ENCODE results near the gene SLC49A3.

The SLC49A3 gene

DNA sequence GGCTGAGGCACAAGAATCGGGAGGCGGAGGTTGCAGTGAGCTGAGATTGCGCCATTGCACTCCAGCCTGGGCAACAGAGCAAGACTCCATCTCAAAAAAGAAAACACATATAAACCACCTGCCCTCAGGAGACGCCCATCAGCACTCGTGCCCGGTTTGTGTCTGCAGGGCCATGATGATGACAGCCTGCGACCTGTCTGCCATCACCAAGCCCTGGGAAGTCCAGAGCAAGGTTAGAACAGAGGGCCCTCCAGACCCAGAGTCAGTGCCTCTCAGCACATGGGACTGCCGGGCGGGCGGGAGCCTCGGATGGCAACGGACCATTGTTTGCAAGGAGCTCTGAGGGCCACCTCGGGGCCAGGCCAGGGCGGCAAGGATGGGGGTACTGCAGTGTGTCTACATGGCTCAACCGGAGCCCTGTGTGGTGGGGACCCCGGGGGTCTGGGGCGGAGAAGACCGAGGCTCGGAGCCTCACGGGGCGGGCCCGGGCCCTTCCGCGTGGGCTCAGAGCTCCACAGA, 24.2 kb downstream of the SLC49A3 start:
- no peak for FAIRE-seq

DNA sequence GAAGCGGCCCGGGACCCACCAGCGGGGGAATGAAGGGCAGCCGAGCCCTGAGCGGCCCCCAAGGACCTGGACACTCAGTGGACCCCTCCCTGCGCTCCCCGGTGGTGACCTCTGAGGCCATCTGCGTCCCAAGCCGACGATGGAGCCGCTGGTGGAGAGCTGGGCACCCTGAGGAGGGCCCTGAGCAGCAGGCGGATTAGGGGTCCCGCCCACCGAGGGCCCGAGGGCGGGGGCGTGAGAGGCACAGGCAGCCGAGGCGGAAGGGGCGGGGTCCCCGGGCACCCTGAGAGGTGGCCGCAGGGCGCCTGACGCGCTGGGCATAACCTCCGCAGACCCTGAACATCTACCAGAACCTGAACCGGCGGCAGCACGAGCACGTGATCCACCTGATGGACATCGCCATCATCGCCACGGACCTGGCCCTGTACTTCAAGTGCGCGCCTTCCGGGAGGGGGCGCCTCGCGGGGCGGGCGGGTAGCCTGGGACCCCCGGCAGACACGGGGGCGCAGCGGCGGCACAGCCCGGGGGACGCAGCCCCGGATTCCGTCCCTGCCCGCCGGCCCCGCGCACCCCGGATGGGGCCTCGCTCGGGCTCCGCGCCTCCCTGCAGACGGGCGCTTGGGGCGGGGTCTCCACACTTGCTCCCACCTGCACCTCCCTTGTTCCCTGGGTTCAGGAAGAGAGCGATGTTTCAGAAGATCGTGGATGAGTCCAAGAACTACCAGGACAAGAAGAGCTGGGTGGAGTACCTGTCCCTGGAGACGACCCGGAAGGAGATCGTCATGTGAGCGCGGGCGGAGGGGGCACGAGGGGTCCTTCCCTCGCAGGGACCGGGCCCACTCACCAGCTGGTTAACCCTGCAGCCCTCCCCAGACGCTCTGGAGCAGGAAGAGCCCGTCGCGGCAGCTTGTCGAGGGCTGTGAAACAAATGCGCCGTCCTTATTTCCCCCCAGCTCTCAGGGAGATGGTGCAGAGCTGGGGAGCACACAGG, 25.2 kb downstream of the SLC49A3 start:
- FAIRE-seq = no peak

DNA sequence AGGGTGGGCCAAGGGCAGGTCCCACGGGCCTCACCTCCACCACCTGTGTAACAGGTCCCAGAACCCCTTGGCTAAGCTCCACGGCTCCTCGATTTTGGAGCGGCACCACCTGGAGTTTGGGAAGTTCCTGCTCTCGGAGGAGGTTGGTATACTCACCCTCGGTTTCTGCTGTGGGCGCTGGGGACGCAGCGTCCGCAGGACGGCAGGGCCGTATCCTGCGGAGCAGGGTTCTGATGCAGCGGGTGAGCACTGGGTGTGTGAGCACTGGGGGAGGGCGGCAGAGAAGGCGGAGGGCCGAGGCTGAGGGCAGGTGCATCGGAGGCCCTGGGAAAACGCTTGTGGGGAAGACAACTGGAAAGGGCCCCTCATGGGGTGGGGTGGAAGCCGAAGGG, 25.9 kb downstream of the SLC49A3 start:
- no peak for FAIRE-seq

DNA sequence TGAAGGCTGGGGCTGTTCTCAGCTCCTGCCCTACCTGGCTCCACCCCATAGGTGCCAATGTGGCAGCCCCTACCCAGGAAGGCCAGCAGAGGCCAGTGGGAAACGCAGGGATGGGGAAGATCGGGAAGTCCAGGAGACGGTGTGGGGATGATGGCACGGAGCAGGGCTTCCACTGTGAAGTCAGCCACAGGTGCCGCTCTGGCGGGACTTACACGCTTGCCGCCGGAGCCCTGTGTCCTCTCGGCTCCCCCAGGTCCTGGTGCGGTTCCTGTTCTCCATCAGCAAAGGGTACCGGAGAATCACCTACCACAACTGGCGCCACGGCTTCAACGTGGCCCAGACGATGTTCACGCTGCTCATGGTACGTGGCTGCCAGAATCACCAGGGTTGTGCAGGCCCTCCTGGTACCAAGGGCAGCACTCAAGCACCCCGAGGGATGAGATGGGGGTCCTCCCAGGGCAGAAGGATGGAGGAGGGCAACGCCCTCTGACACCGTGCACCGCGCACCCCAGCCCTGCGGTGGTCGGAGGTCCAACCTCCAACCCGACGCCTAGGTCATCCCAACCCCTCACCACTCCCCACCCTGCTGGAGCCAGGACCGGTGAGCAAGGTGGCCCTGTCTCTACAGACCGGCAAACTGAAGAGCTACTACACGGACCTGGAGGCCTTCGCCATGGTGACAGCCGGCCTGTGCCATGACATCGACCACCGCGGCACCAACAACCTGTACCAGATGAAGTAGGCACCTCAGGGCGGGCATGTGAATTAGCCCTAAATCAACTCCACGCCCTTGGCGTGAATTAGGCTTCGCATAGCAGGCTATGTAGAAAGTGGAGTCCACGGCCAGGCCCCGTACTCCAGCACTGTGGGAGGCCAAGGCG, 26.8 kb downstream of the SLC49A3 start:
- FAIRE-seq = no peak

DNA sequence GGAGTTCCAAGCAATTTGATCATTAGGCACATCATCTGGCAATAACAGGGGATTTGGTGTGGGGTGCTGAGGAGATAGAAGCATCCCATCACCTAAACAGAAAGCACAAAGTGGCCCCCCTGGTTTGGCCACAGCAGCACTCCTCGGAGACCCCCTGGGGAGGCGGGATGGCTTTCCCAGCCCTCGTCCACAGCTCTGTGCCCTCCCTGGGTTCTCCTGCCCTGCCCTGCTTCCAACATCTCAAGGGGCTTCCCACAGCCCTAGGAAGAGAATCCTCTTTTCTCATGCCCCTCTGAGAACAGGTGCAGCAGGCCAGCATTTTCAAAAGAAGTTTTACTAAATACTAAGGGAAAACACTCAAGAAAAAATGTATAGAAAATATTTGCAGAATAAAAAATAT, 27.7 kb downstream of the SLC49A3 start:
- no peak for FAIRE-seq

DNA sequence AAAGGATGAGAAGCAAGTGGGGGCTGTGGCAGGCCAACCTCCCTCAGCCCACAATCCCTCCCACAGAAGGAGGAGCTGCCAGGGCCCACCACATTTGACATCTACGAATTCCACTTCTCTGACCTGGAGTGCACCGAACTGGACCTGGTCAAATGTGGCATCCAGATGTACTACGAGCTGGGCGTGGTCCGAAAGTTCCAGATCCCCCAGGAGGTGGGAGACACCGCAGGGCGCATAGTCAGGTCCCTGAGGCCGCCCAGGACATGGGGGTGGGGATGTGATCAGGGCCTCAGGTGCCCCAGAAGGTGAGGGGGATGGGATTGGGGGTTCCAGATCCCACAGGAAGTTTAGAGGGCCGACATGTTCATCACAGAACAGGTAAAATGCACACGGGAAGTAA, 28.6 kb downstream of the SLC49A3 start:
- FAIRE-seq = no peak

DNA sequence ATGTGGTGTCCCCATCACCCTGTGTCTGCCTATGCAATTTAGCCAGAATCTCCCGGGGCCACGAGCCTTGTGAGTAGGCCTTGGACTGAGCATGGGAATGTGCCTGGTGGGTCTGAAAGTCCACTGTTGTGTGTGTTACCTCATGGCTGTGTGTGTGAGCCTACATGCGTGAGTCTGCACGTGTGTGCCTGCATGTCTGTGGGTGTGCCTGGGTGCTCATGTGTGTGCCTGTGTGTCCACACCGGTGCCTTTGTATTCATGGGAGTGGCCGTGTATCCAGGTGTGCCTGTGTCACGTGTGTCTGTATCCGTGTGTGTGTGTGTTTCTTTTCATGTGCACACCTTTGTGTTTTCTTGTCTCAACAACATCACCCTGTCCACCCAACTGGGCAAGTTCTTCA, 29.1 kb downstream of the SLC49A3 start:
- no peak for FAIRE-seq

DNA sequence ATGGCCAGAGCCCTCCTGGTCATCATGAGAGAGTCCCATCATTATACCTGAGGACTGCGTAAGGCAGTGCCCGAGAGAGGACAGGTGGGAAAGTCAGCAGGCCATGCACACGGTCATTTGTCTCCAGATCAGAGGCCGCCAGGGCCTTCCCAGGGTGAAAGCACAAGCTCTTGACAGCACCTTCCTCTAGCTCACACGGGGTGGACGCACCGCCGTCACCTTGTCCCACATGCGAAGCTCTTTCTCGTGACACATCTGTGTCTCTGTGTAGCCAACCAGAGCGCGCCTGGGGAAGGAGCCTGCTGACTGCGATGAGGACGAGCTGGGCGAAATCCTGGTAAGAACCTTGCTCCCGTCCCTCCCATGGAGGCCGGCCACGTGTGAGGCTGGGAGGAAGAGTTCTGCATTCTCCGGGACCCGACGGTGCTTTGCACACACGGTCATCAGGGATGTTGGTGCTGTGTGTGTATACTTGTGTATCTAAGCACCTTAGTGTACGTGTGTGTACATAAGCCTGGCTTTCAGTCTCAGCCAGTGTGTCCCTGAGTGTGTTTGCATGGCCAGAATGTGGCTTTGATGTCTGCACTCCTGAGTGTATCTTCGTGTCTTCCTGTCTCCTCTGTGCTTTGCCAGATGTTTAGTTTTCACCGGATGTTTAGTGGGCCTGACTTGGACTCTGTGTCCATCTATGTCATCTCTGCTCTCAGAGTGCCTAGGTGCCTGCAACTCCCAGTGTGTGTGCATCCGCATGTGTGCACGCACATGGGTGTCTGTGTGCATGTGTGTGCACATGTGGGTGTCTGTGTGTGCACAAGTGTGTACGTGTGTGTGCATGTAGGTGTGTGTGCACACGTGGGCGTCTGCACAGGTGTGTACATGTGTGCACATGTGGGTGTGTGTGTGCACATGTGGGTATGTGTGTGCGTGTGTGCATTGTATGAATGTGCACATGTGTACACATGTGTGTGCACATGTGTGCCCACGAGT, 30.0 kb downstream of the SLC49A3 start:
- FAIRE-seq = no peak

DNA sequence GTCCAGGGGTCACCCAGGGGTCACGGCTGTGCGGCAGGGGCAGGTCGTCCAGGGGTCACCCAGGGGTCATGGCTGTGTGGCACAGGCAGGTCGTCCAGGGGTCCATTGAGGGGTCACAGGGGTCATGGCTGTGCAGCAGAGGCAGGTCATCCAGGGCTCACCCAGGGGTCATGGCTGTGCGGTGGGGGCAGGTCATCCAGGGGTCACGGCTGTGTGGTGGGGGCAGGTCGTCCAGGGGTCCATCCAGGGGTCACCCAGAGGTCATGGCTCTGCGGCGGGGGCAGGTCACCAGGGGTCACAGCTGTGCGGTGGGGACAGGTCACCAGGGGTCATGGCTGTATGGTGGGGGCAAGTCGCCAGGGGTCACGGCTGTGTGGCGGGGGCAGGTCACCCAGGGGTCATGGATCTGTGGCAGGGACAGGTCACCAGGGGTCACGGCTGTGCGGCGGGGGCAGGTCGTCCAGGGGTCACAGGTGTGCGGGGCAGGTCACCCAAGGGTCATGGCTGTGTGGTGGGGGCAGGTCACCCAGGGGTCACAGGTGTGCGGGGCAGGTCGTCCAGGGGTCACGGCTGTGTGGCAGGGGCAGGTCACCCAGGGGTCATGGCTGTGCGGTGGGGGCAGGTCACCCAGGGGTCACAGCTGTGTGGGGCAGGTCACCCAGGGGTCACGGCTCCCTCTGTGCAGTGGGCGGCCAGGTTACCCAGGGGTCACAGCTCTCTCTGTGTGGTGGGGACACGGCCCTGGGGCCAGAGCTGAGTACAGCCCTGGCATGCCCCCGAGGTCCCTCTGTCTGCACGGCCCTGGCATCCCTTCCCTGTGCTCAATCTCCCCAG, 30.9 kb downstream of the SLC49A3 start:
- no peak for FAIRE-seq

DNA sequence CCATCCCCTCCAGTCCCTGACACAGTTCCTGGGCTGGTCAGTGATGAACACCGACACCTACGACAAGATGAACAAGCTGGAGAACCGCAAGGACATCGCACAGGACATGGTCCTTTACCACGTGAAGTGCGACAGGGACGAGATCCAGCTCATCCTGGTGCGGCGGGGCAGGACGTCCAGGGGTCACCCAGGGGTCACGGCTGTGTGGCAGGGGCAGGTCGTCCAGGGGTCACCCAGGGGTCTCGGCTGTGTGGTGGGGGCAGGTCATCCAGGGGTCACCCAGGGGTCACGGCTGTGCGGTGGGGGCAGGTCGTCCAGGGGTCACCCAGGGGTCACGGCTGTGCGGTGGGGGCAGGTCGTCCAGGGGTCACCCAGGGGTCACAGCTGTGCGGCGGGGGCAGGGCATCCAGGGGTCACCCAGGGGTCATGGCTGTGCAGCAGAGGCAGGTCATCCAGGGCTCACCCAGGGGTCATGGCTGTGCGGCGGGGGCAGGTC, 31.6 kb downstream of the SLC49A3 start:
- no peak for FAIRE-seq

DNA sequence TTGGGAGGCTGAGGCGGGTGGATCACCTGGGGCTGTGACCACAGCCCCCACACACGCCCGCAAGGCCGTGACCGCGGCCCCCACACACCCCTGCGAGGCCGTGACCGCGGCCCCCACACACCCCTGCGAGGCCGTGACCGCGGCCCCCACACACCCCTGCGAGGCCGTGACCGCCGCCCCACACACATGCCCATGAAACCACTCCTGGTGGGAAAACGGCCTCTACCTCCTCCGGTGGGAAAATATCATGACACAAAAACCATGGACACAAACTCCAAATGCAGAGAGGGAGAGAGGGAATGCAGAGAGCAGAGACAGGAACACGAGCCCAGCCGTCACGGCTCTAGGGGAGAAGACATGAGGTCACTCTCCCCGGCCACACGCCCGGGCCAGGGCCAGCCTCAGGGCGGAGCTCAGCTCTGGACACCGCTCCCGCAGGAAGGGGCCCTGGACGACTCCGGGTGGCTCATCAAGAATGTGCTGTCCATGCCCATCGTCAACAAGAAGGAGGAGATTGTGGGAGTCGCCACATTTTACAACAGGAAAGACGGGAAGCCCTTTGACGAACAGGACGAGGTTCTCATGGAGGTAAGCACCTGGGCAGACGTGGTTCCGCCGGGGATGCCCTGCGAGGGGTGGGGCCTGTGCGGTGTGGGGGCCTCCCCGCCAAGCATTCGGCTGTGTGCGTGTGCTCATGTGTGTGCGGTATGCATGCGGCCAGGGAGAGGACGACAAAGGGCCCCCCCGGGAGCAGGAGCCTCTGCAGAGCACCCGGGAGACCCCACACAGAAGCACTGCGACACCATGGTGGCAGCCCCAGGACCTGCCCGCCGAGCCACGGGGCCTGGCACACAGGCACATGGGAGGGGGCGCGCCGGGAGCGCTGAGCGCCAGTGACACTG, 32.3 kb downstream of the SLC49A3 start:
- FAIRE-seq = no peak

DNA sequence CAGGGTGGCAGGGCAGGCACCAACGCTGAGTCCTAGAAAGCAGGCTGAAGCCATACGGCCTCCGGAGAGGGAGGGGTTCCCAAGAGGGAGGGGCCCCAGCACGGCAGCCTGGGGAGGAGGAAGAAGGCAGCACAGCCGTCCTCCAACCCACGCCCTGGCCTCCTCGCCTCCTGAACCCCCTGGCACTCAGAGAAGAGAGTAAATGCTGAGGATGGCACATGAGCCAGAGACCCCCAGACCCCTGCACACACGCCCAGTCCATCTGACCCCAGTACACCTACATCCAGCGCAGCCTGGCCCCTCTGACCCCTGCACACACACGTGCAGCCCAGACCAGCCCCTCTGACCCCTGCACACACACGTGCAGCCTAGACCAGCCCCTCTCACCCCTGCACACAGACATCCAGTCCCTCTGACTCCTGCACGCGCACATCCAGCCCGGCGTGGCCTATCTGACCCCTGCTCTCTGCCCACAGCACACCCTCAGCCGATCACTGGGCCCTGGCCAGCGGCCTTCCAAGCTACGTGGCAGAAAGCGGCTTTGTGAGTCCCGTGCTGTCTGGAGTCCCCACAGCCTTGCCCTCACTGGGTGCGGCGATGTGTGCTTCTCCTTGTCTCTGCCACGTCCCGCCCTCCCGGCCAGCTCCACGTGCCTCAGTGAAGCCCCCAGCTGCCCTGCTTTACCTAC, 33.3 kb downstream of the SLC49A3 start:
- no peak for FAIRE-seq

DNA sequence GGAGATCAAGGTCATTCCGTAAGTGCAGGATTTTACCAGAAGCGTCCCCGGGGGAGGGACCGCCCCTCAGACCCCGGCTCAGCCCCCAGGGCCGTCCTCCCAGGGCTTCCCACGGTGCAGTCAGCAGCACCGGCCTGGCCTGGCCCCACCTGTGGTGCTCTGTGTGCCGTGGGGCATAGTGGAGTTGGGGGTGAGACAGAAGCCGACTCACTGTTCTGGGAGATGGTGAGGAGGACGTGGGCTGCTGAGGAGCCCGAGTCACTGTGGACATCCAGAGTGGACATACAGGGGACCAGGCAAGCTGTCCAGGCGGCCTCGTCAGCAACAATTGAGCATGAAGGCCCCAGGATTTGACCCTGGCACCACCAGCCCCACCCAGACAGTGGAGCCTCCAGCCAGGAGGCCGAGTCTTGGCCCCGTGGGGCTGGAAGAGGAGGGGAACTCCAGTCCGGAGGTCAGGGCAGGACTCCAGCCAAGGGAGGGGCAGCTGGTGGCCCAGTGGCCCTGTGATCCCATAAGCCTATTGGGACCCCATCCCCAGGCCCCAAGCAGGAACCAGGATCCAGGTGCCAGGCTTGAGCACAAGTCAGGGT, 34.0 kb downstream of the SLC49A3 start:
- FAIRE-seq = no peak

DNA sequence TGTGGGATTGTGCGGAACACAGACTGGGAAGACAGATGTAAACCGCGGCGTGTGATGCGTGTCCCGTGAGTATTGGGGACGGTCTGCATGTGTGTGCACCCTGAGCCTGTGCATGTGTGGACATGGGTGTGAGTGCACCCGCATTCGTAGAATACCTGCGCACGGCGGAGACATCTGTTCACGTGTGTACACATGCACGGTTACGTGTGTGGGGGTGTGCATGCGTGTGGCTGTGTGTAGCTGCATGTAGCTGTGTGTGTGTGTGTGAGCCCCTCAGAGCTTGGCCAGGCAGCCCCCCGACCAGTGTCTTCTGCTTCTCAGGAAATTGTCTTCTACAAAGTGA, 34.5 kb downstream of the SLC49A3 start:
- no peak for FAIRE-seq

DNA sequence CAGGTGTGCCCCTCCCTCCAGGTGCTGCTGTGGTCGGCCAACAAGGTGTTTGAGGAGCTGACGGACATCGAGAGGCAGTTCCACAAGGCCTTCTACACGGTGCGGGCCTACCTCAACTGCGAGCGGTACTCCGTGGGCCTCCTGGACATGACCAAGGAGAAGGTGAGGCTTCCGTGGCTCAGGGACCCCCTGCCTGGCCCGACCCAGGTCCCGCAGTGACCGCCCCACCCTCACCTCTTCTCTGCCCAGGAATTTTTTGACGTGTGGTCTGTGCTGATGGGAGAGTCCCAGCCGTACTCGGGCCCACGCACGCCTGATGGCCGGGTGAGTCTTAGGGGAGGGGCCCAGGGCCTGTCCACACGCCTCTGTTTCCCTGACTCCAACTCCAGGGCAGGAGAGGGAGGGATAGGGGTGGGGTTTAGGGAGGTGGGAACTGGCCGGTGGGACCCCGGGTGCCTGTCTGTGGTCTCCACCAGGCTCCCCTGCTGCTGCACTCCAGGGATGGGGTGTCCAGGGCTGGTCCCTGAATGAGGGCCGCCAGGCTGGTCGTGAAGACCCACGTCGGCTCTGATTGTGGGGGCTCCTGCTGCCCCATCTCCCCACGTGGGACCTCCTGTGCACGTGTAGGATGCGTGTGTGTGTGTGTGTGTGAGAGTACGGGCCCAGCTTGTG, 35.0 kb downstream of the SLC49A3 start:
- FAIRE-seq = no peak

DNA sequence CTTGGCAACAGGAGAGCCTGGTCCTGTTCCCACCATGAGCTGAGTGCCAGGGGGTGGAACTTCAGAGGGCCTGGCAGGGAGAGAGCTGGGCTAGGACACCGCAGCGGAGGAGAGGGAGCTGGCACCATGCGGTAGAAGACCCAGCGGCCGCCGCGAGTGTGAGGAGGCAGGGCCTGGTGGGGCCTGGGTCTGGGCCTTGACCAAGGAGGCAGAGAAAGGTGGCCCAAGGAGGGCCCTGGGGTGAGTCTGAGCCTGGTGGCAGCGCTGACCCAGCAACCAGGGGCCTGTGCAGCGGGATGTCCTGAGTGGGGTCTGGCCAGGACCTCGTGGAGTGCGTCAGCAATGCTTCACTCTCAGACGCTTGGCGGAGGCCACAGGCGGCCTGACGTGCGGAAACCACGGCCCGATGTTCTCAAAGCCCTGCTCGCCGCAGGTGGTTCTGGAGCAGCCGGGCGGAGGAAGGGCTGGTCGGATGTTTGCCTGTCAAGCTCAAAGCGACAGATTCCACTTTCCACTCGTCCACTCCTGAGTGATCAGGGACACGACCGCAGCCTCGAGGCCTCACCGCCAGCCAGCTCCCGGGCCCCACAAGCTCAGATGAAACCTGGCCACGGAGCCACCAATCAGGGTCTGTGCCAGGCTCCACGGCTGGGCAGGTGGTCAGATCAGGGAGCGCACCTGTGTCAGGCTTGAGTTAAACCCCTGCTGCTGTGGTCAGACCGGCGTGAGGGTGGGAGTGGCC, 35.7 kb downstream of the SLC49A3 start:
- no peak for FAIRE-seq

DNA sequence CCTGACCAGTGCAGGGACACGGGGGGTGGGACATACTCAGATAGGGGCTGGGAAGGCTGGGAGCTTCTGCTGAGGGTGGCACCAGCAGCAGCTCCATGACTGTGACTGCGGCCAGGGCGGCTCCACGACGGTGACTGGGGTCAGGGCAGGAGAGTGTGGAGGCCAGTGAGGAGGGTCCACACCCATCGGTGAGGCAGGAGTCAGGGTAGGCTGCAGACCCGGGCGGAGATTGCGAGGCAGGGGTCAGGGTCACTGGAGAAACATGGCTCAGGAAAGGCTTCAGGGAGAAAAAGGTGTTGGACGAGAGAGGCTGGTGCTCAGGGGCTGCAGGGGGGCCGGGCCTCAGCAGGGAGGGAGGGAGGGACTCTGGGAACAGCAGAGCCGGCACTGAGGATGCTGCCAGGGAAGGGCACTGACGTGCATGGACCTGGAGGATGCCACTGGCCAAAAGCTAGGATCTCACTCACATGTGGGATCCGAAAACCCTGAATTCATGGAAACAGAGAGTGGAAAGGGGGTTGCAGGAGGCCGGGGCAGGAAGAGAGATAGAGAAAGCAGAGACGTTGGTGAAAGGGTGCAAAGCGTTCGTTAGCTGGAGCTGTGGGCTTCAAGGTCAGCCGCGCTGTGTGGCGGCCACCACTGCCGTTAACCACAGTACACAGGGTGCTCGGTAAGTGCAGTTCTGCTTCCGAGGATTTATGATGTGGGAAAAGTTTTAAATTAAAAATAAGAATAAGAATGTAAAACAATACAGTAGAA, 36.9 kb downstream of the SLC49A3 start:
- no peak for FAIRE-seq

Data from A204.1 (cell line).